ENCODE results near the gene GGN.
A peak's percentile ranks its signal among the peaks of the same experiment; 100 is the strongest.

GGN gene

GRCh38 chr19:38392707-38393308 is 5.0 kb upstream of the GGN start:
- H3K27me3 ChIP-seq (ENCODE audit: insufficient read depth, low read length, poor library complexity), result no peaks in the 10 kb centered on the region
- WGBS (ENCODE audit: extremely low coverage, insufficient coverage, low lambda C conversion rate), result no CpG with 5 or more reads among the region's 6 CpGs
- H2BK15ac ChIP-seq (replicated peaks; ENCODE audit: low read depth), result no peak overlapping the region
- no peaks in the 10 kb centered on the region for H3K79me2 ChIP-seq (ENCODE audit: control insufficient read depth, insufficient read depth, low read length)
- H3K27ac ChIP-seq (ENCODE audit: low read depth, low read length), result no peak overlapping the region
- H3K79me1 ChIP-seq (ENCODE audit: low read length), result no peaks in the 10 kb centered on the region
- H4K5ac ChIP-seq (ENCODE audit: low read length), result no peak overlapping the region
- H3K9ac ChIP-seq (ENCODE audit: low read length), result no peak overlapping the region
- peak; percentile 26 for DNase-seq
- no peak overlapping the region for H3K4ac ChIP-seq (ENCODE audit: low read depth, low read length)
- no peak overlapping the region for H3K56ac ChIP-seq (ENCODE audit: low read length)
- H3K4me2 ChIP-seq (ENCODE audit: low read length), result no peak overlapping the region
- H3K4me3 ChIP-seq (ENCODE audit: low read length), result no peak overlapping the region
- H4K8ac ChIP-seq (ENCODE audit: low read depth, low read length), result no peak overlapping the region
- no peak overlapping the region for H2BK120ac ChIP-seq (ENCODE audit: low read depth, low read length)
- peaks cover 6% of the 10 kb centered on the region for H3K4me1 ChIP-seq (ENCODE audit: control insufficient read depth, low read depth, low read length)
- H2AK5ac ChIP-seq (ENCODE audit: low read length), result no peak overlapping the region
- no peak overlapping the region for H3K23ac ChIP-seq (ENCODE audit: low read length)
- no peaks in the 10 kb centered on the region for H3K36me3 ChIP-seq (ENCODE audit: control insufficient read depth, insufficient read depth, low read length)
- H2BK5ac ChIP-seq (ENCODE audit: low read length), result no peak overlapping the region
- no peak overlapping the region for H3K18ac ChIP-seq (ENCODE audit: low read length)

GRCh38 chr19:38391911-38392464 is 4.2 kb upstream of the GGN start:
- H3K4me2 ChIP-seq (ENCODE audit: low read length), result no peak overlapping the region
- H3K79me2 ChIP-seq (ENCODE audit: control insufficient read depth, insufficient read depth, low read length), result no peaks in the 10 kb centered on the region
- no peaks in the 10 kb centered on the region for H3K27me3 ChIP-seq (ENCODE audit: insufficient read depth, low read length, poor library complexity)
- H3K4me1 ChIP-seq (ENCODE audit: control insufficient read depth, low read depth, low read length), result peaks cover 6% of the 10 kb centered on the region
- H3K23ac ChIP-seq (ENCODE audit: low read length), result no peak overlapping the region
- no peak overlapping the region for H2BK120ac ChIP-seq (ENCODE audit: low read depth, low read length)
- H3K9ac ChIP-seq (ENCODE audit: low read length), result no peak overlapping the region
- no peak overlapping the region for H3K18ac ChIP-seq (ENCODE audit: low read length)
- no peaks in the 10 kb centered on the region for H3K79me1 ChIP-seq (ENCODE audit: low read length)
- H2BK5ac ChIP-seq (ENCODE audit: low read length), result no peak overlapping the region
- H3K27ac ChIP-seq (ENCODE audit: low read depth, low read length), result no peak overlapping the region
- H4K8ac ChIP-seq (ENCODE audit: low read depth, low read length), result no peak overlapping the region
- no peak for DNase-seq
- no CpG with 5 or more reads among the region's 8 CpGs for WGBS (ENCODE audit: extremely low coverage, insufficient coverage, low lambda C conversion rate)
- H3K36me3 ChIP-seq (ENCODE audit: control insufficient read depth, insufficient read depth, low read length), result no peaks in the 10 kb centered on the region
- H3K4ac ChIP-seq (ENCODE audit: low read depth, low read length), result no peak overlapping the region
- no peak overlapping the region for H2AK5ac ChIP-seq (ENCODE audit: low read length)
- H3K4me3 ChIP-seq (ENCODE audit: low read length), result no peak overlapping the region
- H3K56ac ChIP-seq (ENCODE audit: low read length), result no peak overlapping the region
- H2BK15ac ChIP-seq (replicated peaks; ENCODE audit: low read depth), result no peak overlapping the region
- no peak overlapping the region for H4K5ac ChIP-seq (ENCODE audit: low read length)

GRCh38 chr19:38389957-38390924 is 2.4 kb upstream of the GGN start:
- Histone ChIP-seq H4K5ac (ENCODE audit: low read length) (no peak overlapping the region), H3K4me1 (ENCODE audit: control insufficient read depth, low read depth, low read length) (peaks cover 6% of the 10 kb centered on the region), H2BK120ac (ENCODE audit: low read depth, low read length) (no peak overlapping the region), H3K79me1 (ENCODE audit: low read length) (no peaks in the 10 kb centered on the region), H2BK15ac (replicated peaks; ENCODE audit: low read depth) (no peak overlapping the region), H2AK5ac (ENCODE audit: low read length) (peak overlapping the region; percentile 95), H3K9ac (ENCODE audit: low read length) (peak overlapping the region; percentile 47), H3K36me3 (ENCODE audit: control insufficient read depth, insufficient read depth, low read length) (no peaks in the 10 kb centered on the region), H2BK5ac (ENCODE audit: low read length) (peak overlapping the region; percentile 45), H3K18ac (ENCODE audit: low read length) (peak overlapping the region; percentile 1), H3K4me3 (ENCODE audit: low read length) (no peak overlapping the region), H3K23ac (ENCODE audit: low read length) (no peak overlapping the region), H3K4me2 (ENCODE audit: low read length) (peak overlapping the region; percentile 38), H4K8ac (ENCODE audit: low read depth, low read length) (no peak overlapping the region), H3K4ac (ENCODE audit: low read depth, low read length) (no peak overlapping the region), H3K56ac (ENCODE audit: low read length) (peak overlapping the region; percentile 50), H3K27me3 (ENCODE audit: insufficient read depth, low read length, poor library complexity) (no peaks in the 10 kb centered on the region), H3K27ac (ENCODE audit: low read depth, low read length) (no peak overlapping the region), H3K79me2 (ENCODE audit: control insufficient read depth, insufficient read depth, low read length) (no peaks in the 10 kb centered on the region)
- DNase-seq, result peak; percentile 57
- WGBS (ENCODE audit: extremely low coverage, insufficient coverage, low lambda C conversion rate), result no CpG with 5 or more reads among the region's 22 CpGs

- Histone ChIP-seq H3K18ac (ENCODE audit: low read length) (peak overlapping the region; percentile 69), H3K4ac (ENCODE audit: low read depth, low read length) (no peak overlapping the region), H3K4me2 (ENCODE audit: low read length) (peak overlapping the region; percentile 89), H3K27me3 (ENCODE audit: insufficient read depth, low read length, poor library complexity) (no peaks in the 10 kb centered on the region), H2BK5ac (ENCODE audit: low read length) (no peak overlapping the region), H2BK120ac (ENCODE audit: low read depth, low read length) (no peak overlapping the region), H3K36me3 (ENCODE audit: control insufficient read depth, insufficient read depth, low read length) (no peaks in the 10 kb centered on the region), H3K27ac (ENCODE audit: low read depth, low read length) (no peak overlapping the region), H4K5ac (ENCODE audit: low read length) (no peak overlapping the region), H3K4me3 (ENCODE audit: low read length) (peak overlapping the region; percentile 53), H3K79me2 (ENCODE audit: control insufficient read depth, insufficient read depth, low read length) (no peaks in the 10 kb centered on the region), H2AK5ac (ENCODE audit: low read length) (no peak overlapping the region), H3K56ac (ENCODE audit: low read length) (peak overlapping the region; percentile 84), H4K8ac (ENCODE audit: low read depth, low read length) (no peak overlapping the region), H2BK15ac (replicated peaks; ENCODE audit: low read depth) (no peak overlapping the region), H3K4me1 (ENCODE audit: control insufficient read depth, low read depth, low read length) (peaks cover 6% of the 10 kb centered on the region), H3K79me1 (ENCODE audit: low read length) (no peaks in the 10 kb centered on the region), H3K23ac (ENCODE audit: low read length) (no peak overlapping the region), H3K9ac (ENCODE audit: low read length) (peak overlapping the region; percentile 52)
- no CpG with 5 or more reads among the region's 28 CpGs for WGBS (ENCODE audit: extremely low coverage, insufficient coverage, low lambda C conversion rate)
- peak; percentile 67 for DNase-seq
Measured at GRCh38 chr19:38389101-38389925, 1.5 kb upstream of the GGN start.

- H2BK120ac ChIP-seq (ENCODE audit: low read depth, low read length), result no peak within 1 kb of the TSS
Measured at GRCh38 chr19:38388349-38389100, 691 bp upstream of the GGN start, which contains the start of gene SPRED3. Gene SPRED3, plus strand, starts transcription at chr19:38388697. Its CDS starts 1,606 bp downstream, at chr19:38390303.

More at GRCh38 chr19:38388349-38389100, 691 bp upstream of the GGN start, which contains the start of gene SPRED3:
- Histone ChIP-seq H3K36me3 (ENCODE audit: control insufficient read depth, insufficient read depth, low read length) (no peaks in the 10 kb centered on the region), H2BK15ac (replicated peaks; ENCODE audit: low read depth) (no peak within 1 kb of the TSS), H3K27me3 (ENCODE audit: insufficient read depth, low read length, poor library complexity) (no peaks in the 10 kb centered on the region), H3K4me2 (ENCODE audit: low read length) (peak within 1 kb of the TSS; percentile 98), H2BK5ac (ENCODE audit: low read length) (no peak within 1 kb of the TSS), H3K56ac (ENCODE audit: low read length) (peak within 1 kb of the TSS; percentile 84), H3K4me3 (ENCODE audit: low read length) (peak within 1 kb of the TSS; percentile 60), H3K4me1 (ENCODE audit: control insufficient read depth, low read depth, low read length) (peaks cover 3% of the 10 kb centered on the region), H3K79me1 (ENCODE audit: low read length) (no peaks in the 10 kb centered on the region), H2AK5ac (ENCODE audit: low read length) (no peak within 1 kb of the TSS), H4K5ac (ENCODE audit: low read length) (no peak within 1 kb of the TSS), H3K27ac (ENCODE audit: low read depth, low read length) (peak within 1 kb of the TSS; percentile 19), H3K23ac (ENCODE audit: low read length) (no peak within 1 kb of the TSS), H3K18ac (ENCODE audit: low read length) (peak within 1 kb of the TSS; percentile 69), H3K9ac (ENCODE audit: low read length) (peak within 1 kb of the TSS; percentile 78), H3K79me2 (ENCODE audit: control insufficient read depth, insufficient read depth, low read length) (no peaks in the 10 kb centered on the region), H3K4ac (ENCODE audit: low read depth, low read length) (no peak within 1 kb of the TSS), H4K8ac (ENCODE audit: low read depth, low read length) (no peak within 1 kb of the TSS)
- WGBS (ENCODE audit: extremely low coverage, insufficient coverage, low lambda C conversion rate), result no CpG with 5 or more reads among the region's 46 CpGs
- DNase-seq, result no peak
